A549 (cell line): ENCODE measurements around the gene EXOC3L2.

Experiments used
- CBX8 ChIP-seq: fragments of 200-600 bp; sonication (generic); IDR thresholded peaks from 2 replicates; pipeline ENCODE4 v1.6.1; 2016
- CTCF ChIP-seq: fragments of >200 bp; sonication (Bioruptor Twin); formaldehyde crosslinking; IDR thresholded peaks from 3 replicates; pipeline ENCODE4 v1.5.1; 2016
- ELK1 ChIP-seq: fragments of 150-350 bp; IDR thresholded peaks from 2 replicates; pipeline ENCODE4 v1.6.1; 2014; ENCODE audit warnings: low read depth, mild to moderate bottlenecking, low read length
- HDAC2 ChIP-seq: fragments of 200-600 bp; sonication (generic); IDR thresholded peaks from 2 replicates; pipeline ENCODE4 v1.6.1; 2016
- JUN ChIP-seq, 2 experiments: fragments of >200 bp; sonication (Bioruptor Twin); formaldehyde crosslinking; IDR thresholded peaks; 2 replicates in 1 of 2; 3 replicates in 1 of 2; pipeline ENCODE4 v1.6.1; 2016 to 2017
- JUNB ChIP-seq: fragments of >200 bp; sonication (Bioruptor Twin); formaldehyde crosslinking; IDR thresholded peaks from 2 replicates; pipeline ENCODE4 v1.6.1; 2016
- KDM1A ChIP-seq: fragments of 200-600 bp; sonication (generic); IDR thresholded peaks from 2 replicates; pipeline ENCODE4 v1.6.1; 2016; ENCODE audit warnings: low read depth, mild to moderate bottlenecking
- MAFK ChIP-seq: fragments of 450-650 bp; IDR thresholded peaks from 2 replicates; pipeline ENCODE4 v1.6.1; 2014; ENCODE audit not compliant: partially characterized antibody
- POLR2A ChIP-seq: IDR thresholded peaks from 2 replicates; pipeline ENCODE4 v1.6.1; 2012; ENCODE audit warnings: mild to moderate bottlenecking, low read length
- POLR2AphosphoS2 ChIP-seq: conservative IDR thresholded peaks from 2 replicates; pipeline ENCODE4 v1.6.1; 2012; ENCODE audit warnings: low read length, improper control_type of control experiment, inconsistent platforms
- RAD21 ChIP-seq, 2 experiments: fragments of >200 bp in 1 of 2; sonication (Bioruptor Twin) in 1 of 2; formaldehyde crosslinking in 1 of 2; IDR thresholded peaks in 1 of 2; conservative IDR thresholded peaks in 1 of 2; 2 replicates in 1 of 2; 3 replicates in 1 of 2; pipeline ENCODE4 v1.6.1; 2012 to 2018; ENCODE audit warnings: inconsistent platforms in 1 of 2
- RARB ChIP-seq: fragments of 250-450 bp; sonication (Bioruptor Pico); IDR thresholded peaks from 2 replicates; pipeline ENCODE4 v1.8.0; 2021; ENCODE audit warnings: mild to moderate bottlenecking, moderate library complexity
- REST ChIP-seq: fragments of 200-600 bp; sonication (generic); IDR thresholded peaks from 2 replicates; pipeline ENCODE4 v1.6.1; 2016; ENCODE audit warnings: antibody characterized with exemption, mild to moderate bottlenecking, moderate library complexity

- TF ChIP-seq JUN (IDR thresholded peaks at IDR 0.05) = no peak
- no peak for TF ChIP-seq REST
- TF ChIP-seq POLR2A = no peak
- no peak for TF ChIP-seq CTCF
- TF ChIP-seq HDAC2 = no peak
- no peak for TF ChIP-seq KDM1A
- TF ChIP-seq CBX8 = no peak
- TF ChIP-seq RAD21 (conservative IDR thresholded peaks at IDR 0.05 in 1 of 2, IDR thresholded peaks at IDR 0.05 in 1 of 2) = no peak
- TF ChIP-seq MAFK = no peak
- no peak for TF ChIP-seq ELK1
- no peak for TF ChIP-seq RARB
- TF ChIP-seq JUNB = no peak
- TF ChIP-seq POLR2AphosphoS2 = no peak
Measured at GRCh38 chr19:45202637-45203036, 42.6 kb downstream of the EXOC3L2 start.
